Endothelial cell of umbilical vein (primary cell): ENCODE data around the gene ARHGAP9. TPM values are rescaled to one million over a fixed set of nuclear protein-coding genes. Genes with fewer than 3 reads are reported as not detected.

Experiments used
- BruUV-seq: library from RNA; stranded (reverse); fragments of 400-500 nt; replicated peaks from 2 replicates; lab custom pipeline; 2021; lab: Mats Ljungman, UMichigan
- CTCF ChIA-PET: fragments of 300-600, 350-600 bp; sonication (Branson Sonifier 250); formaldehyde crosslinking; loops from one replicate; lab custom pipeline; 2021; ENCODE audit warnings: antibody characterized with exemption, inconsistent platforms; lab: Charles Lee
- POLR2A ChIA-PET: fragments of 300-600, 350-600 bp; sonication (Branson Sonifier 250); formaldehyde crosslinking; loops from one replicate; lab custom pipeline; 2021; ENCODE audit warnings: antibody characterized with exemption, inconsistent platforms; lab: Charles Lee
- DNase-seq: peaks from one replicate; pipeline ENCODE4 v3.0.0-alpha.2; 2011; ENCODE audit warnings: low read depth, low spot score
- FAIRE-seq: peaks from 2 replicates; lab custom pipeline; 2011; peaks lifted over from hg19 to GRCh38; lab: Jason Lieb, UNC
- H2AFZ ChIP-seq: 2 replicates; pipeline ENCODE4 v1.6.0; 2012; ENCODE audit warnings: low read depth, low read length, control low read depth, inconsistent platforms
- H3K27ac ChIP-seq: 2 replicates; pipeline ENCODE4 v1.5.1; 2011; ENCODE audit warnings: low read depth, mild to moderate bottlenecking, control low read depth, low read length, moderate library complexity; ENCODE audit not compliant: insufficient read depth
- H3K27me3 ChIP-seq, 2 experiments: 2 replicates each; pipeline versions ENCODE4 v1.6.0 to v1.6.1; 2011; ENCODE audit warnings: low read length in 2 of 2, mixed read lengths in 1 of 2; ENCODE audit not compliant: control insufficient read depth in 2 of 2, insufficient read depth in 2 of 2
- H3K36me3 ChIP-seq, 2 experiments: 2 replicates in 1 of 2; 3 replicates in 1 of 2; pipeline ENCODE4 v1.5.1; 2011; ENCODE audit warnings: low read length in 2 of 2, mild to moderate bottlenecking in 1 of 2, moderate library complexity in 1 of 2; ENCODE audit not compliant: control insufficient read depth in 2 of 2, insufficient read depth in 2 of 2; ENCODE audit errors: extremely low read depth in 1 of 2
- H3K4me1 ChIP-seq: 3 replicates; pipeline ENCODE4 v1.5.1; 2011; ENCODE audit warnings: mild to moderate bottlenecking, low read length; ENCODE audit not compliant: control insufficient read depth, insufficient read depth; ENCODE audit errors: extremely low read depth
- H3K4me2 ChIP-seq: 2 replicates; pipeline ENCODE4 v1.6.1; 2011; ENCODE audit warnings: low read length, control low read depth, mixed read lengths; ENCODE audit not compliant: insufficient read depth
- H3K4me3 ChIP-seq, 3 experiments: fragments of 200-600 bp in 1 of 3; sonication (generic), shearing (Covaris generic) in 1 of 3; replicated peaks in 1 of 3; 2 replicates each; pipeline ENCODE4 v1.5.1; 2011 to 2016; ENCODE audit warnings: control low read depth in 3 of 3, low read length in 3 of 3, mild to moderate bottlenecking in 2 of 3, inconsistent platforms in 1 of 3, low read depth in 1 of 3, moderate library complexity in 1 of 3; ENCODE audit not compliant: insufficient read depth in 1 of 3
- H3K79me2 ChIP-seq: 2 replicates; pipeline ENCODE4 v1.6.0; 2012; ENCODE audit warnings: low read length, inconsistent platforms; ENCODE audit not compliant: control insufficient read depth, insufficient read depth
- H3K9ac ChIP-seq: replicated peaks from 2 replicates; pipeline ENCODE3; 2011; ENCODE audit warnings: low read length, control low read depth; ENCODE audit not compliant: insufficient read depth; ENCODE audit errors: extremely low read depth
- H3K9me1 ChIP-seq: replicated peaks from 3 replicates; pipeline ENCODE4 v1.6.0; 2011; ENCODE audit warnings: mild to moderate bottlenecking, low read length; ENCODE audit not compliant: control insufficient read depth, insufficient read depth; ENCODE audit errors: extremely low read depth
- H3K9me3 ChIP-seq: replicated peaks from 2 replicates; pipeline ENCODE4 v1.5.1; 2012; ENCODE audit warnings: low read length, inconsistent platforms; ENCODE audit not compliant: control insufficient read depth, insufficient read depth
- H4K20me1 ChIP-seq: replicated peaks from 2 replicates; pipeline ENCODE3; 2011; ENCODE audit warnings: mild to moderate bottlenecking, low read length; ENCODE audit not compliant: control insufficient read depth, insufficient read depth; ENCODE audit errors: extremely low read depth
- EZH2 ChIP-seq: IDR thresholded peaks from 2 replicates; pipeline ENCODE4 v1.6.1; 2012; ENCODE audit warnings: borderline replicate concordance, low read depth, mild to moderate bottlenecking, moderate library complexity, low read length, inconsistent platforms; ENCODE audit not compliant: severe bottlenecking
- FOS ChIP-seq: IDR thresholded peaks from 2 replicates; pipeline ENCODE4 v1.6.1; 2011; ENCODE audit warnings: mild to moderate bottlenecking, low read length, moderate library complexity, borderline replicate concordance; ENCODE audit not compliant: insufficient read depth
- GATA2 ChIP-seq: IDR thresholded peaks from 2 replicates; pipeline ENCODE4 v1.7.0; 2011; ENCODE audit warnings: low read depth, mild to moderate bottlenecking, moderate library complexity, mixed read lengths, low read length; ENCODE audit not compliant: insufficient read length, insufficient read depth
- JUN ChIP-seq: IDR thresholded peaks from 2 replicates; pipeline ENCODE4 v1.6.1; 2011; ENCODE audit warnings: borderline replicate concordance, low read depth; ENCODE audit not compliant: insufficient read length, insufficient read depth
- MYC ChIP-seq: IDR thresholded peaks from one replicate; pipeline ENCODE4 v1.6.1; 2011; ENCODE audit warnings: mild to moderate bottlenecking, low read depth, low read length
- POLR2A ChIP-seq: IDR thresholded peaks from 2 replicates; pipeline ENCODE4 v1.6.1; 2012; ENCODE audit warnings: low read depth, mild to moderate bottlenecking, control low read depth, low read length
- POLR2AphosphoS5 ChIP-seq: IDR thresholded peaks from 2 replicates; pipeline ENCODE4 v1.6.1; 2012; ENCODE audit warnings: low read depth, mild to moderate bottlenecking, control low read depth, low read length, moderate library complexity; ENCODE audit not compliant: insufficient read depth
- dilution Hi-C: fragments of 300-500 bp; cut with MboI; formaldehyde crosslinking; loops from one replicate; pipeline ENCODE4 v1.15.0; 2019; ENCODE audit warnings: low sequenced_read_pairs; ENCODE audit not compliant: extremely low pct_ligation_motif_present
- intact Hi-C: fragments of 100-400 bp; cut with micrococcal nuclease; formaldehyde crosslinking; loops from one replicate; pipeline ENCODE4 v1.10.0; 2022
- polyA plus RNA-seq, 4 experiments: library from polyadenylated mRNA; depleted of rRNA in 3 of 4; stranded (reverse) in 3 of 4; unstranded in 1 of 4; fragments of >200 nt; gene quantifications; 2 replicates each; pipeline versions ENCODE4 v1.2.1 to v1.2.3, GENCODE V29; 2011 to 2012; ENCODE audit warnings: missing spikeins in 1 of 4
- total RNA-seq: library from RNA; stranded (reverse); gene quantifications from 2 replicates; pipeline ENCODE4 v1.2.3, GENCODE V29; 2021
- TF ChIP-seq, protein P1 (sequence below): IDR thresholded peaks from 2 replicates; pipeline ENCODE4 v1.6.1; 2011; ENCODE audit not compliant: insufficient read depth, insufficient read length
- TF ChIP-seq, protein P2 (sequence below), 2 donors: IDR thresholded peaks; 1 replicate in 1 of 2; 2 replicates in 1 of 2; pipeline ENCODE4 v1.5.1; 2011; ENCODE audit warnings: low read length in 2 of 2, mild to moderate bottlenecking in 2 of 2, moderate library complexity in 2 of 2, control low read depth in 1 of 2, inconsistent platforms in 1 of 2, low read depth in 1 of 2; ENCODE audit not compliant: insufficient read depth in 1 of 2; ENCODE audit errors: extremely low read depth in 1 of 2

Gene ARHGAP9
- total and polyA plus RNA-seq, 2 donors (not counting 3 experiments of a cell fraction or from before 2014, with no cell fraction given) = 0.25 to 0.38 TPM

DNA sequence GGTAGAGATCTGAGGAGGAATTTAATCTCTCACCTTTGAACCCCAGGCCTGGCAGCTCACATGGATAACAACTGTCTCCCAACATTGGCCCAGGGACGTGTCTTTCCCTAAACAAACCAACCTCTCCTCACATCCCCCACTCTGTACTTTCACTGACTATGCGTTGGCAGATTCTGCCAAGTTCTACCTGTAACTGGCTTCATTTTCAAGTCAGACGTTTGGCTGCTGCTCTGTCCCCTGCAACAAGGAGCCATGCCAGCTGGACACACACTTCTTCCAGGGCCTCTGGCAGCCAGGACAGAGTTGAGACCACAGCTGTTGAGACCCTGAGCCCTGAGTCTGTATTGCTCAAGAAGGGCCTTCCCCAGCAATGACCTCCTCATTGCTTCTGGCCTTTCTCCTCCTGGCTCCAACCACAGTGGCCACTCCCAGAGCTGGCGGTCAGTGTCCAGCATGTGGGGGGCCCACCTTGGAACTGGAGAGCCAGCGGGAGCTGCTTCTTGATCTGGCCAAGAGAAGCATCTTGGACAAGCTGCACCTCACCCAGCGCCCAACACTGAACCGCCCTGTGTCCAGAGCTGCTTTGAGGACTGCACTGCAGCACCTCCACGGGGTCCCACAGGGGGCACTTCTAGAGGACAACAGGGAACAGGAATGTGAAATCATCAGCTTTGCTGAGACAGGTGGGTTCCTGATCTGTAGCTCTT is 45.0 kb downstream of the ARHGAP9 start, which contains the start of gene INHBC:
Gene INHBC, plus strand, starts transcription at position 268 of the 707 bp plus-strand sequence. Its CDS starts 103 bp downstream, at position 371.
- peaks cover 0 to under 1% of the 10 kb centered on the region in 2 experiments for H3K27me3 ChIP-seq
- ChIA-PET CTCF (interaction anchor here (0.7 to 2.1 kb wide), 5 partner anchors 14 to 127 kb away, joined by 3 to 8 read pairs (median 4); no protein-coding TSS in a partner anchor), POLR2A (no interaction called here)
- FAIRE-seq = no peak
- no peak within 1 kb of the TSS for H3K4me3 ChIP-seq
- no peaks in the 10 kb centered on the region for H3K9me3 ChIP-seq
- DNase-seq = no peak
- intact Hi-C loops = loop anchor here (5.0 kb wide), 1 partner anchor 127 kb away; no protein-coding TSS in a partner anchor
- peaks cover 6% of the 10 kb centered on the region for H3K79me2 ChIP-seq
- H4K20me1 ChIP-seq = no peaks in the 10 kb centered on the region
- no TSS peak for BruUV-seq
- H3K36me3 ChIP-seq = no peaks in the 10 kb centered on the region
- H3K4me2 ChIP-seq = no peak within 1 kb of the TSS
- H3K27ac ChIP-seq = no peak within 1 kb of the TSS
- H3K9ac ChIP-seq = no peak within 1 kb of the TSS
- H3K4me1 ChIP-seq = peaks cover 2% of the 10 kb centered on the region
- TF ChIP-seq JUN (no peak), FOS (no peak), POLR2AphosphoS5 (no peak), POLR2A (no peak), EZH2 (no peak), MYC (no peak), GATA2 (no peak)
- TF ChIP-seq, protein P1, sequence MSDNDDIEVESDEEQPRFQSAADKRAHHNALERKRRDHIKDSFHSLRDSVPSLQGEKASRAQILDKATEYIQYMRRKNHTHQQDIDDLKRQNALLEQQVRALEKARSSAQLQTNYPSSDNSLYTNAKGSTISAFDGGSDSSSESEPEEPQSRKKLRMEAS = no peak
- TF ChIP-seq, protein P2, sequence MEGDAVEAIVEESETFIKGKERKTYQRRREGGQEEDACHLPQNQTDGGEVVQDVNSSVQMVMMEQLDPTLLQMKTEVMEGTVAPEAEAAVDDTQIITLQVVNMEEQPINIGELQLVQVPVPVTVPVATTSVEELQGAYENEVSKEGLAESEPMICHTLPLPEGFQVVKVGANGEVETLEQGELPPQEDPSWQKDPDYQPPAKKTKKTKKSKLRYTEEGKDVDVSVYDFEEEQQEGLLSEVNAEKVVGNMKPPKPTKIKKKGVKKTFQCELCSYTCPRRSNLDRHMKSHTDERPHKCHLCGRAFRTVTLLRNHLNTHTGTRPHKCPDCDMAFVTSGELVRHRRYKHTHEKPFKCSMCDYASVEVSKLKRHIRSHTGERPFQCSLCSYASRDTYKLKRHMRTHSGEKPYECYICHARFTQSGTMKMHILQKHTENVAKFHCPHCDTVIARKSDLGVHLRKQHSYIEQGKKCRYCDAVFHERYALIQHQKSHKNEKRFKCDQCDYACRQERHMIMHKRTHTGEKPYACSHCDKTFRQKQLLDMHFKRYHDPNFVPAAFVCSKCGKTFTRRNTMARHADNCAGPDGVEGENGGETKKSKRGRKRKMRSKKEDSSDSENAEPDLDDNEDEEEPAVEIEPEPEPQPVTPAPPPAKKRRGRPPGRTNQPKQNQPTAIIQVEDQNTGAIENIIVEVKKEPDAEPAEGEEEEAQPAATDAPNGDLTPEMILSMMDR (IDR thresholded peaks at IDR 0.05; ENCODE audit: extremely low read depth in 1 of 2, insufficient read depth in 1 of 2, low read depth in 1 of 2, low read length in 2 of 2) = no peak
- dilution Hi-C loops = no loop called here
- H3K9me1 ChIP-seq = no peaks in the 10 kb centered on the region
- no peak within 1 kb of the TSS for H2AFZ ChIP-seq
